Measurements from ENCODE around the gene RTKN. TPM values are rescaled to one million over a fixed set of nuclear protein-coding genes. Genes with fewer than 3 reads are reported as not detected.
"Not testable (repeated sequence)": the region's sequence is repeated elsewhere in the genome, so short reads cannot be mapped to it uniquely, and the experiment has no call there.

The RTKN gene
- total RNA-seq, 1 experiment from 2014 or later = 23.1 TPM

DNA sequence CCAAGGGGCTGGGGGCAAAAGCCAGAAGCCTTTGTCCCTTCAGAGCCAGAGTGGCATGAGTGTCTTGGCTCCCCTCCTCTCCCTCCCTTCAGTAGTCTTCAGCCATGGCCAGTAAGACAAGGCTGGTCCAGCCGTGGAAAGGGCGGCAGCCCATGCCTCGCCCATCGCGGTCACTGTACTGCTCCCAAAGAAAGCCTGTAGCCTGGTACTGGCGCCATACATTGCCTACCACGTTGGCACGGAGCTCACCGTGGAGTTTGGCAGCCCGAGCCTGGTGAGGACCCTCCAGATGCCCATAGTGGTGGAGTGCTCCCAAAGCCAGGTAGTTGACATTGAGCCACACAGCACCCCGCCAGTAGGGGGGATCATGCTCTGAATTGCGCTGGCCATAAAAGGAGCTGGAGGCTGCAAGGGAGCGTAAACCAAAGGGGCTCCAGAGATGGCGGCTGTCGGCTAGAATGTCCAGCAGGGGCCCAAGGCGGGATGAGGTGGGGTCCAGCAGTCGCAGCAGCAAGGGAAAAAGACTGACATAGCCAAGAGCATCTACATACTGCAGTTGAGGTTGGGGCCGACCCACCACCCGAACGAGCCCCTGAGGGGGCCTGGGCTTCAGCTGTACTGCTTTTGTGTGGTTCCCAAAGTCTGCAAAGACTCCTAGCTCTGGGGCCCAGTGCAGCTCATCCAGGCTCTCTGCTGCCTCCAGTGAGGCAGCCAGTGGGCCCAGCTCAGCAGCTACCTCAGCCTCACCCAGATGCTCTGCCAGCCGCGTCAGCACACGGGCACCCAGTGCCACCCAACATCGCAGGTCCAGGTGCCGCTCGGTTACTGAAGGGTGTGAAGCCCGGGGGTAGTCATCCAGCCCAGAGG lies 19.7 kb upstream of the RTKN start:
- no peak for DNase-seq (ENCODE audit: low spot score)

GRCh38 chr2:74460187-74460586 lies 18.4 kb upstream of the RTKN start:
- DNase-seq (ENCODE audit: low spot score) = not testable (repeated sequence)

GRCh38 chr2:74459503-74460118 lies 17.9 kb upstream of the RTKN start:
- DNase-seq (ENCODE audit: low spot score) = not testable (repeated sequence)

- DNase-seq (ENCODE audit: low spot score) = no peak
Measured at GRCh38 chr2:74458938-74459363, 17.2 kb upstream of the RTKN start.

DNA sequence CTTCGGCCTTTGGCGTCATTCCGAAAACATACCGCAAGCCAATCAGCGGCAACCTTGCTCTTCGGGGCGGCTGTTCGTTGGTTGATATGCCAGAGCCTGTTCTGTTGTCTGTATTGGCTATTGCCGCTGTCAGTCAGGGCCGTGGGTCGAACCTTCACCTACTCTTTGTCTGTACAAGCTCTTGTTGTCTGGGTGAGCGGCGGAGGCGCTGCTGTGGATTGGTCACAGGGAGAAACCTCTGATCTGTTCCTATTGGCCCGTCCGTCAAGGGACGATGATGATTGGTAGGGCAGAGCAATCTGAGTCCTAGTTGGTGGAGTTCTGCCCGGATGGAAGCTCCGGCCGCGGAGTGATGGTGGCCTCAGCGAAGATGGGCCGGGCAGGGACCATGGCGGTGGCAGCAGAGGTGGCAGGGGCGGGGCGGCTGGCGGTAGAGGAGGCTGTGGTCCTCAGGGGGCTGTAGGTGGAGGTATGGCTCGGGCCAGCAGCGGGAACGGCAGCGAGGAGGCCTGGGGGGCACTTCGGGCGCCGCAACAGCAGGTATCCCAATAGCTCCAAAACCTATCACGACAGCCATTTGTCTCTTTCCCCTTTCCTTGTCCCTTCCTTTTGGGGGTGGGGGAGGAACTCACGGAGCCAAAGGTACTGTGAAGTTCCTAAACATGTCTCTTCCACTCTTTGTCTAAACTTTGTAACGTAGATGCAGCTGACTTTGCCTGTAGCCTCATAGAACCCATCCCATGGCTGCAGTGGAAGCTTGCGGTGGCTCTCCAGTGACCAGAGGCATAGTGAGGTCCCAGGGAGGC lies 16.6 kb upstream of the RTKN start, which contains the start of gene WBP1:
Gene WBP1, plus strand, starts transcription at position 307 of the 806 bp plus-strand sequence. Its CDS starts 165 bp downstream, at position 472.
- peak; percentile 100 for DNase-seq (ENCODE audit: low spot score)

- no peak for DNase-seq (ENCODE audit: low spot score)
Measured at GRCh38 chr2:74457549-74458131, 15.9 kb upstream of the RTKN start.

GRCh38 chr2:74457129-74457548 lies 15.4 kb upstream of the RTKN start:
- DNase-seq (ENCODE audit: low spot score) = no peak

- peak; percentile 96 for DNase-seq (ENCODE audit: low spot score)
Measured at GRCh38 chr2:74454654-74455511, 13.1 kb upstream of the RTKN start, which contains the start of gene INO80B. TSS of gene INO80B (plus strand) at chr2:74455087. CDS start at chr2:74455117, 30 bp downstream.

DNA sequence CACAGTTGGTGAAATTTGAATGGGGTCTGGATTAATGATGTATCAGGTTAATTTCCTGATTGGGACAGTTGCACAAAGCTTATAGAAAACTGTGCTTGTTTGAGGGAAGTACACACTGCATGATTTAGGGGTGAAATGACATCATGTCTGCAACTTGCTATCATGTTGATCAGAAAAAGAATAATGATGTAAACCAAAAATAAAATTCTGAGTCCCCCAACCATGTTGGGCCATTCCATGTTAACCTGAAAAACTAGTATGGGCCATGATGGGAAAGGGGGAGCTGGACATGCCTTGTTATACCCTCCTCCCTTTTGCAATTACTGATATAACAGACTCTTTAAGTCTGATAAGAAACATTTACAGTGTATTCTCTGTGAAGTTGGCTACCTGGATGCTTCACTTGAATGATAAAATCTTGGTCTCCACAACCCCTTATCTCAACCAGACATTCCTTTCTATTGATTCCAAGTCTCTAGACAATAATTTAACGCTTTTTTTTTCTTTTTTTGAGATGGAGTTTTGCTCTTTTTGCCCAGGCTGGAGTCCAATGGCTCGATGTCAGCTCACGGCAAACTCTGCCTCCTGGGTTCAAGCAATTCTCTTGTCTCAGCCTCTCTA lies 8.9 kb upstream of the RTKN start:
- DNase-seq (ENCODE audit: low spot score) = no peak

GRCh38 chr2:74448771-74449170 lies 7.0 kb upstream of the RTKN start:
- no peak for DNase-seq (ENCODE audit: low spot score)

- DNase-seq (ENCODE audit: low spot score) = no peak
Measured at GRCh38 chr2:74447230-74447999, 5.7 kb upstream of the RTKN start.

DNA sequence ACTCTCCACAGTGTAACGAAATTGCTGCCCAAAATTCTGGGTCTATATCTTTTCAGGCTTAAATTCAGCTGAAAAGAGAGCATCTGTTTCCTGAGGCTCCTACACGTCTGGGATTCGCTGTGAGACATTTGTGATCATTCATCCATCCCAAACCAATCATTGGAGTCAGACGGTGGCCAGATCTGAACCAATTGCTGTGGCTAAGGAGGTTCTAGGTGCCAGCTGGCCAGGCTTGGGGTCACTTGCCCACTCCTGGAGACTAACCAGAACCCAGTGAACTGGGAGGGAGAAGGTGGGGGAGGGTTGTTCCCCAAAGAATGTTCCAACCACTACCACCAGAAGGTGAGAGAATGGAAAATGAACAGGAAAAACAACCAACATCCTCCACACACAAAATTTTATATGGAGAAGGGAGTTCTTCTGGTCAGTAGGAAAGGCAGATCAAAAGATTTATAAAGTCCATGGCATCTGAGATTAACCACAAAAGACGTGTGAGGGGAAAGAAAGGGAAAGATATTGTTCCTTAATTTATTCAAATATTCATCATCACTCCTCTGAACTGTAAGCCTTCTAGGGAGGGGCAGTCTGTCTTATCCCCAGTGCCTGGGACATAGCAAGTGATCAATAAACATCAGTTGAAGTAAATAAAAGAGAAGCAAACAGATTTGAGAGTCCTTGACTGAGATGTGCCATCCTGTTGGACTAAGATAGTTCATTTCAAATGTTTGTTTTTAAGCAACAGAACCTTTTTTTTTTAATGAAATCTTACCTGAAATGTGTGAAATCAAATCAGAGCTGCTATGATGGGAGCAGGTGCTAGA lies 3.0 kb upstream of the RTKN start:
- no peak for DNase-seq (ENCODE audit: low spot score)

DNA sequence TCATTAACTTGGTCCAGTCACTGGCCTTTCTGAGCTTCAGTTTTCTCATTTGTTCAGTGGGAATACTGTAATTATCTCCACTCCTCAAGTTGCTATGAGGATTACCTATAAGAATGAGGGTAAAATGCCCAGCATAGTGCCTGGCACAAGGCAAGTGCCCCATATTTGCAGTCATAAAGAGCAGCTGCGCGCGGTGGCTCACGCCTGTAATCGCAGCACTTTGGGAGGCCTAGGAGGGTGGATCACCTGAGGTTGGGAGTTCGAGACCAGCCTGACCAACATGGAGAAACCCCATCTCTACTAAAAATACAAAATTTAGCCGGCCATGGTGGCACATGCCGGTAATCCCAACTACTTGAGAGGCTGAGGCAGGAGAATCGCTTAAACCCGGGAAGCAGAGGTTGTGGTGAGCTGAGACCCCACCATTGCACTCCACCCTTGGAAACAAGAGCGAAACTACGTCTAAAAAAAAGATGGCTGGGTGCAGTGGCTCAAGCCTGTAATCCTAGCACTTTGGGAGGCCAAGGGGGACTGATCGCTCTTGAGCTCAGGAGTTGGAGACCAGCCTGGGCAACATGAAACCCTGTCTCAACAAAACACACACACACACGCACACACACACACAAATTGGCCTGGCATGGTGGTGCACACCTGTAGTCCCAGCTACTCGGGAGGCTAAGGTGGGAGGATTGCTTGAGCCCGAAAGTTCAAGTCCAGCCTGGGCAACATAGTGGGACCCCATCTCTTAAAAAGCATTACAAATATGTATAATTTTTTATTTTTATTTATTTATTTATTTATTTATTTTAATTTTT lies 953 bp upstream of the RTKN start:
- DNase-seq (ENCODE audit: low spot score) = not testable (repeated sequence)

GRCh38 chr2:74441170-74441689 lies 507 bp downstream of the RTKN start:
- DNase-seq (ENCODE audit: low spot score) = no peak

GRCh38 chr2:74440378-74441169 lies 1.2 kb downstream of the RTKN start:
- DNase-seq (ENCODE audit: low spot score) = peak; percentile 62

DNA sequence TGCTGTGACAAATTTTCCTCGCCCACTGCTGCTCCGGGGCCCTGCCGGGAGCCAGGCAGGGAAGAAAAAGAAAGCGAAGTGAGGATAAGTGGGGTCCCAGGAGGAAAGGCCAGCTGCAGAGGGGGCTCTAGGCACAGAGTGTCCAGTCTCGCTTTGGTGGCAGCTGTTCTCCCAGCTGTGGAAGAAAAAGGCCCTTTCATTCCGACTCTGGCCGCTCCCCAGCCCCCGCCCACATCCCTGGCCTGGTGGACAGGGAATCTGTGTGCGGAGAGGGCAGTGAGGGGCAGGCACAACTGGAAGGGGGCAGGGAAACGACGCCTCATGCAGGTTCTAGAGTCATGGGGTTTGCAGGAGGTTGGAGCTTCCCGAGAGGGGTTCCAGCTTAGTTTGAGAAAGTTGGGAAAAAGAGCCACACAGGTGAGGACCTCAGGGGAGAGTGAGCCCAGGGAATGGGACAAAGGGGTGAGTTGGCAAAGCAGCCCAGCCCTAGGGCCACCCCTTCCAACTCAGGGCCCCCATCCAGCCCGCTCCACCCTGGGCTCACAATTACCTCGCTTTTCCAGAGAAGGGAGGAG lies 1.8 kb downstream of the RTKN start:
- DNase-seq (ENCODE audit: low spot score) = peak; percentile 56
